ES-I3 (cell line): Measurements from ENCODE around the gene IQCH.

Experiments used
- H3K36me3 ChIP-seq: 2 replicates; pipeline ENCODE4 v1.6.1; 2013; ENCODE audit warnings: mild to moderate bottlenecking, low read length, control low read depth, moderate library complexity; ENCODE audit not compliant: insufficient read depth
- H3K4me1 ChIP-seq: 2 replicates; pipeline ENCODE4 v1.6.1; 2013; ENCODE audit warnings: mild to moderate bottlenecking, control low read depth, low read length; ENCODE audit not compliant: insufficient read depth
- H3K9ac ChIP-seq: 2 replicates; pipeline ENCODE4 v1.6.1; 2013; ENCODE audit warnings: low read depth, mild to moderate bottlenecking, low read length, moderate library complexity
- H3K9me3 ChIP-seq: 2 replicates; pipeline ENCODE4 v1.6.1; 2013; ENCODE audit warnings: mild to moderate bottlenecking, low read length, moderate library complexity; ENCODE audit not compliant: control insufficient read depth, insufficient read depth

IQCH gene

DNA sequence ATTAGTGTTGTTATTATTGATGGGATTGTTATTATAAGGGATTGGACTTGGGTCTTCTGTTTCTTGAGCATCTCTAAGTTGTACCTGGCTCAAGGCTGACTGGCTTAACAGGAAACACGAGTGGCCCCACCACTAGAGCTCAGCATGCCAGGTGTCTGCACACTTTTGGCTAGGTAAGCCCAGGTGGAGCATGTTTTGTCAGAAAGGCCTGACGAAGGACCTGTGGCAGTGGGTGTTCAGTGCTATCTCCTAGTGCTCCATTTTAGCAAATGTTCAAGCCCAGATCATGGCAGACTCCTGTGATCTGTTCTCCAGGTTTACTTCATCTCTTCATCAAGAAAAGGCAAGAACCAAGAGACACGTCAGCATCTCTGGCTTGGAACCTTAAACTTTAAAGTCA is 291.3 kb downstream of the IQCH start:
- Histone ChIP-seq H3K4me1 (peaks cover 17% of the 10 kb centered on the region), H3K9ac (no peak overlapping the region), H3K9me3 (no peaks in the 10 kb centered on the region), H3K36me3 (no peaks in the 10 kb centered on the region; the same call in 1 of the 2 replicates)

DNA sequence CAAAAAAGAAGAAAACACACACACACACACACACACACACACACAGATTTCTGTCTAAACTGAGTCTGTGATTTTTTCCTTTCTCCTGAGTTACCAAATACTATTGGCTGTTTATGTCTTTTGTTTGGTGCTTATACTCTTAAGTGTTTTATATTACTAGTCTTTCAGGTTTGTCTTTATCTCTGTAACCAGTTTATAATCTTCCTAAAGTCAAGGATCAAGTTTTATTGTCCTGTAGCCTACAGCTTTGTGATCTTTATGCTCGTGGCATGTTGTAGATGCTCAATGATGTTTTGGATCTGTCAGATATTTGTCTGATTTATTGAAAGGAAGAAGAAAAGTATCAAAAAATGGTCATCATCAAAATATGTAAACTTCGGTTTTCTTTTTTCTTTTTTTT is 292.5 kb downstream of the IQCH start:
- H3K9me3 ChIP-seq, result no peaks in the 10 kb centered on the region
- peaks cover 17% of the 10 kb centered on the region for H3K4me1 ChIP-seq
- no peak overlapping the region for H3K9ac ChIP-seq
- no peaks in the 10 kb centered on the region; the same call in 1 of the 2 replicates for H3K36me3 ChIP-seq

DNA sequence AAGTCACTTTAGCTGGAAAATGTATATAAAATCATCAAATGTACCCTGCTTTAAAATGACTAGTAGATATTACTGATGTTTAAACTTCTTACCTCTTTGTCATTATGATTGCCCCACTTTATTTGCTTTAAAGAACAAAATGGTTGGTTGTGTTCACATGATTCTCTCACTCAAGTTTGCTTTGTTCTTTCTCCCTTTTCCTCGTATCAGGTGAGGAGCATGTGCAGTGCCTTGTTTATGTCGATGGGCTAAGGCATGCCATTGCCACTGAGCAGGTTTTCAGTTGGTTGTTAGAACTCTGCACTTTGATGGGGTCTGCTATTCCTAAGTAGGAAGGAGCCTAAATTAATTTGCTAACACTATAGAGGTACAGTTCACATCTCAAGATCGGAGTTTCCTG is 293.2 kb downstream of the IQCH start:
- no peaks in the 10 kb centered on the region; the same call in 1 of the 2 replicates for H3K36me3 ChIP-seq
- H3K9ac ChIP-seq, result peak overlapping the region; percentile 30
- peaks cover 17% of the 10 kb centered on the region for H3K4me1 ChIP-seq
- H3K9me3 ChIP-seq, result no peaks in the 10 kb centered on the region

DNA sequence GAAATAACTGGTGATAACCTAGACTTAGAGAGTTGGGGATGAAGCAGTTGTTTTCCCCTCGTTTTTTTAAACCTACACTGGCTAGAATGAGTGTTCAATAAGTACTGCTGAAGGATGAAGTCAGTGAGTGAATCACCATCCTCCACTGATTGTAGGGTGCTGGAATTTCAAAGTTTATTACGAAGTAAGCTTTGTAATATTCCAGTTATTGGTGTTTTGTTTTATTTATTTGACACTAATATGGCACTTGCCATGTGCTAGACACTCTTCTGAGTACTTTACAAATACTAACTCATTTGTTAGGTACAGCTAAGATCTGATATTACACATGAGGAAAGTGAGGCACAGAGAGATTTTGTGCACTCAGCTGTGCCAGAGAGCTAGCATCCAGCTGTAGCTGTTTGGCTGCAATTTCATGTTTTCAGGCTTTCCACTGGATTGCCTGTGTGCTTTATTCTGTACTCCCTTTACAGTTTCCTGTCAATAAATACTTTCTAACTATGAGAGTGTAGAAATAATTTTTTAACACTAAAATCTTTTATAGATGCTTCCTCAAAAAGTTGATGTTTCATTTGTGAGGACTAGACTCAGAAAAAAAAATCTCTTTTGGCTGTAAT is 293.8 kb downstream of the IQCH start:
- Histone ChIP-seq H3K36me3 (no peaks in the 10 kb centered on the region; the same call in 1 of the 2 replicates), H3K9me3 (no peaks in the 10 kb centered on the region), H3K9ac (peak overlapping the region; percentile 30), H3K4me1 (peaks cover 17% of the 10 kb centered on the region)

DNA sequence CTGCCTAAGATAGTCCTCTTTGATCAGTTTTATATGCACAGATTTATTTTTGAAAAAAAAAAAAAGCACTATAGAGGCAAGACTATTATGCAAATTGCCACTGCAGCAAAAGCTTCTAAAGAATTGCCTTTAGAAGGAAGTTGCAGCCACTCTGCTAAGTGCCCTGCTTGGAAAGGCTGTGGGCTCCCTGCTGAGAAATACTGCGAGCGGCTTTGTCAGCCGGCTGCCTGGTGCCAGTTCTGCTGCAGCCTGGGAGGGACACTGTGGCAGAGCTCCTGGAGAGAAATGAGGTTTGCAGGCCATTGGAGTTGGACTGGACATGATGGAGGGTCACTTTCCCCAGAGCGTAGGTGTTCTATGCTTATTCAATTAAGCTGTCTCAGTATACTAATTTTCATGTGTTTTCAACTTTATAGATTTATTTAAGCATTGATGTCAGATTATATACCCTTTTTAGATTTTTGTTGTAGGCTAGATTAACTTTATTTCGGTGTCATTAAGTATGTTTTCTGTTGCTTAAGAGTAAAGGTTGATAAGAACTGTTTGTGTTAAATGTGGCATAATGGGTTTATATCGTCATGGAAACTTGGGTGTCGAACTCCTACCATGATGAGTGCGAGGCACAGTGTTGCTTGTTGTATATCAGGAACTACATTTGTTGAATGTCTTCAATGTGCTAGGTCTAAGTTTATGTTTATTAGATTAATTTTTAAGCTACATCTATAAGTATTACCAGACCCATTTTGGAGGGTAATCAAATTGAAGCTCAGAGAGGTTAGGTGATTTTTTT is 294.5 kb downstream of the IQCH start:
- Histone ChIP-seq H3K4me1 (peaks cover 17% of the 10 kb centered on the region), H3K9ac (no peak overlapping the region), H3K36me3 (no peaks in the 10 kb centered on the region; the same call in 1 of the 2 replicates), H3K9me3 (no peaks in the 10 kb centered on the region)

DNA sequence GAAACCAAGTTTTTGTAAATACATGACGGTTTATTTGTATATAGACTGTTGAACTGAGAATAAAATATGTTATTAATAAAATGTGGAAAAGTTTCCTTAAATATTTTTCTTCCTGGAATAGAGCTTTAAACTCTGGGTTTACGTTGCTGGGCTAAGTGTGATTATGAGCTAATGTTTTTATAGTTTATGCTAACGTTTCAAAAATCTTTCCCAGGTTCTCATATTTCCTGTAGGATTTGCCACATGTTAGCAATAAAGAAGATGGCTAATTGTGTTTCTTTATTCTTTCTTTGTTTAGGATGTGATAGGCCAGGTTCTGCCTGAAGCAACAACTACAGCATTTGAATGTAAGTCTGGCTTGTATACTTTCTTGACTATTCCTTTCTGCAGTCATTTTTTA is 295.1 kb downstream of the IQCH start:
- Histone ChIP-seq H3K9me3 (no peaks in the 10 kb centered on the region), H3K9ac (no peak overlapping the region), H3K4me1 (peaks cover 17% of the 10 kb centered on the region), H3K36me3 (no peaks in the 10 kb centered on the region; the same call in 1 of the 2 replicates)

DNA sequence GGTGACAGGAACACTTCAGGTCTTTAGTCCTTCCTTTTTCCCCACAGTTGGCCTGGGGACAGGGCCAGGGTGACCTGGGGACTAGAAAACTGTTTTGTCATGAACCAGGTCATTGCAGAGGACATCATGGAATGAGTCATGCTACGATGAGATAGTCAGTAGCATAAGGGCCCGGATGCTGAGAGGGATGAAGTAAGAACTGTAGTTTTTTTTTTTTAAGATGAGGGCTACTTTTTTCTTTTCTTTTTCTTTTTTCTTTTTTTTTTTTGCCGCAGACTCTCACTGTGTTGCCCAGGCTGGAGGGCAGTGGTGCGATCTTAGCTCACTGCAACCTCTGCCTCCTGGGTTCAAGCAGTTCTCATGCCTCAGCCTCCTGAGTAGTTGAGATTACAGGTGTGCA is 295.9 kb downstream of the IQCH start:
- Histone ChIP-seq H3K4me1 (peaks cover 17% of the 10 kb centered on the region), H3K9ac (no peak overlapping the region), H3K9me3 (no peaks in the 10 kb centered on the region), H3K36me3 (no peaks in the 10 kb centered on the region; the same call in 1 of the 2 replicates)

DNA sequence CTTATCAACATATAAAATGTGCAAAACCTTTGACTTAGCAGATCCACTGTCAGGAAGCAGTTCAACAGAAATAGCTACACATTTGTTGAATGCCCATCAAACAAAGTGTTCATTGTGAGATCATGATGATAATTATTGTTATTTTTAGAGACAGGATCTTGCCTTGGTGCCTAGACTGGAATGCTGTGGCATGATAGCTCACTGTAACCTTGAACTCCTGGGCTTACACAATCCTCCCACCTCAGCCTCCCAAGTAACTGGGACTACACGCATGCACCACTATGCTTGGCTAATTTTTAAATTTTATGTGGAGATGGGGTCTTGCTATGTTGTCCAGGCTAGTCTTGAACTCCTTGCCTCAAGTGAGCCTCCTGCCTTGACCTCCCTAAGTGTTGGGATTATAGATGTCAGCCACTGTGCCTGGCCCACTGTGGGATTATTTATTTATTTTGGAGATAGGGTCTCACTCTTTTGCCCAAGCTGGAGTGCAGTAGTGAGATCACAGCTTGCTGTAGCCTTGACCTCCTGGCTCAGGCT is 296.7 kb downstream of the IQCH start:
- H3K9me3 ChIP-seq, result no peaks in the 10 kb centered on the region
- peaks cover 17% of the 10 kb centered on the region for H3K4me1 ChIP-seq
- H3K36me3 ChIP-seq, result no peaks in the 10 kb centered on the region; the same call in 1 of the 2 replicates
- no peak overlapping the region for H3K9ac ChIP-seq
